ENCODE results near the gene PTPRT. TPM values are rescaled to one million over a fixed set of nuclear protein-coding genes. Genes with fewer than 3 reads are reported as not detected.
"Not testable (repeated sequence)": the region's sequence is repeated elsewhere in the genome, so short reads cannot be mapped to it uniquely, and the experiment has no call there.

The PTPRT gene
- polyA plus RNA-seq, 2 of the 4 experiments (the other 2 are of a cell fraction): not detected

GRCh38 chr20:43165611-43166010, 24.1 kb downstream of the PTPRT start:
- Histone ChIP-seq H3K4me3 (no peak overlapping the region), H3K4me1 (no peaks in the 10 kb centered on the region), H3K9me3 (no peaks in the 10 kb centered on the region), H3K4me2 (no peak overlapping the region), H3K27ac (no peak overlapping the region)
- FAIRE-seq (no peak), DNase-seq (ENCODE audit: low read depth in 1 of 2, low spot score in 1 of 2) (no peak), ATAC-seq (no peak)
- CTCF ChIA-PET: interaction anchor here (2.2 kb wide), 1 partner anchor 22 kb away, joined by 10 read pairs; no protein-coding TSS in a partner anchor
- WGBS (ENCODE audit: missing lambda C conversion rate): 10% methylated on average over 6 of the region's 6 CpGs
- TF ChIP-seq MAFK (IDR thresholded peaks at IDR 0.05; ENCODE audit: partially characterized antibody) (peak; percentile 35), RARB (CRISPR knock-in tag; IDR thresholded peaks at IDR 0.05) (no peak)
- POLR2A ChIA-PET: no interaction called here

GRCh38 chr20:43164736-43165135, 25.0 kb downstream of the PTPRT start:
- H3K27ac ChIP-seq; H3K4me3 ChIP-seq; H3K4me1 ChIP-seq; DNase-seq (ENCODE audit: low read depth in 1 of 2, low spot score in 1 of 2); ATAC-seq; H3K9me3 ChIP-seq; POLR2A ChIA-PET; FAIRE-seq; H3K4me2 ChIP-seq: not testable (repeated sequence)
- WGBS (ENCODE audit: missing lambda C conversion rate): 6% methylated on average over 1 of the region's 1 CpG
- CTCF ChIA-PET: interaction anchor here (0.7 to 2.2 kb wide), 2 partner anchors 23 to 1006 kb away, joined by 3 to 10 read pairs; no protein-coding TSS in a partner anchor

GRCh38 chr20:43161716-43162115, 28.0 kb downstream of the PTPRT start:
- DNase-seq (ENCODE audit: low read depth in 1 of 2, low spot score in 1 of 2) (no peak), ATAC-seq (no peak), FAIRE-seq (no peak)
- ChIA-PET CTCF (no interaction called here), POLR2A (no interaction called here)
- no peak overlapping the region for H3K4me3 ChIP-seq
- 2% methylated on average over 6 of the region's 6 CpGs for WGBS (ENCODE audit: missing lambda C conversion rate)
- TF ChIP-seq MYC (IDR thresholded peaks at IDR 0.05; ENCODE audit: borderline replicate concordance, low read length) (no peak), CHD2 (IDR thresholded peaks at IDR 0.05; ENCODE audit: low read length, partially characterized antibody) (no peak), JUNB (IDR thresholded peaks at IDR 0.05) (no peak), POLR2A (IDR thresholded peaks at IDR 0.05; ENCODE audit: low read length) (no peak), EHF (CRISPR knock-in tag; IDR thresholded peaks at IDR 0.05) (no peak), RFX5 (IDR thresholded peaks at IDR 0.05) (no peak), POLR2AphosphoS2 (conservative IDR thresholded peaks at IDR 0.05; ENCODE audit: low read length) (no peak), TP53 (CRISPR knock-in tag; IDR thresholded peaks at IDR 0.05) (no peak), ELK1 (IDR thresholded peaks at IDR 0.05; ENCODE audit: low read depth, low read length) (no peak), KDM1A (IDR thresholded peaks at IDR 0.05; ENCODE audit: low read depth) (no peak), ZSCAN20 (CRISPR knock-in tag; IDR thresholded peaks at IDR 0.05) (no peak), MAX (IDR thresholded peaks at IDR 0.05) (no peak), RCOR1 (IDR thresholded peaks at IDR 0.05; ENCODE audit: low read depth, low read length) (no peak), CTCF (IDR thresholded peaks at IDR 0.05) (no peak), ZNF302 (CRISPR knock-in tag; IDR thresholded peaks at IDR 0.05) (no peak), NFE2L2 (conservative IDR thresholded peaks at IDR 0.05; ENCODE audit: low read length) (no peak)
- H3K4me2 ChIP-seq: no peak overlapping the region
- no peak overlapping the region for H3K27ac ChIP-seq
- no peaks in the 10 kb centered on the region for H3K4me1 ChIP-seq
- H3K9me3 ChIP-seq: no peaks in the 10 kb centered on the region

GRCh38 chr20:43160941-43161340, 28.8 kb downstream of the PTPRT start:
- 2% methylated on average over 6 of the region's 6 CpGs for WGBS (ENCODE audit: missing lambda C conversion rate)
- DNase-seq (ENCODE audit: low read depth in 1 of 2, low spot score in 1 of 2): no peak
- Histone ChIP-seq H3K9me3 (no peaks in the 10 kb centered on the region), H3K27ac (no peak overlapping the region), H3K4me2 (no peak overlapping the region), H3K4me1 (no peaks in the 10 kb centered on the region), H3K4me3 (no peak overlapping the region)
- no peak for TF ChIP-seq ATOH8 (CRISPR knock-in tag; IDR thresholded peaks at IDR 0.05; ENCODE audit: low read depth)
- TF ChIP-seq CHD2 (IDR thresholded peaks at IDR 0.05; ENCODE audit: low read length, partially characterized antibody): no peak
- no peak for TF ChIP-seq EHMT2 (IDR thresholded peaks at IDR 0.05; ENCODE audit: low read depth)
- TF ChIP-seq HOXB5 (CRISPR knock-in tag; IDR thresholded peaks at IDR 0.05): no peak
- no peak for TF ChIP-seq ZSCAN20 (CRISPR knock-in tag; IDR thresholded peaks at IDR 0.05)
- no peak for TF ChIP-seq SMC3 (IDR thresholded peaks at IDR 0.05)
- TF ChIP-seq POLR2AphosphoS2 (conservative IDR thresholded peaks at IDR 0.05; ENCODE audit: low read length): no peak
- no peak for TF ChIP-seq HEYL (CRISPR knock-in tag; IDR thresholded peaks at IDR 0.05)
- TF ChIP-seq E2F6 (IDR thresholded peaks at IDR 0.05; ENCODE audit: borderline replicate concordance, low read depth): no peak
- no peak for TF ChIP-seq BHLHE40 (IDR thresholded peaks at IDR 0.05; ENCODE audit: low read depth, low read length)
- TF ChIP-seq KDM5A (IDR thresholded peaks at IDR 0.05): no peak
- TF ChIP-seq JUNB (IDR thresholded peaks at IDR 0.05): no peak
- no peak for TF ChIP-seq ZFP36 (IDR thresholded peaks at IDR 0.05; ENCODE audit: borderline replicate concordance, partially characterized antibody)
- no peak for TF ChIP-seq BCL3 (IDR thresholded peaks at IDR 0.05)
- no peak for FAIRE-seq
- CTCF ChIA-PET: no interaction called here
- POLR2A ChIA-PET: no interaction called here
- ATAC-seq: no peak

Data from A549 (cell line).